AG04450 (cell line): Measurements from ENCODE around the gene TNFAIP8L1. TPM values are rescaled to one million over a fixed set of nuclear protein-coding genes. Genes with fewer than 3 reads are reported as not detected.

Experiments
- CTCF ChIA-PET: fragments of 300-600, 350-600 bp; formaldehyde crosslinking; extraction: SDS; loops from one replicate; lab custom pipeline; 2022; ENCODE audit warnings: antibody characterized with exemption, inconsistent platforms; lab: Charles Lee
- POLR2A ChIA-PET: fragments of 350-600 bp; formaldehyde crosslinking; extraction: SDS; loops from one replicate; lab custom pipeline; 2021; ENCODE audit warnings: antibody characterized with exemption, inconsistent platforms; lab: Yijun Ruan, JAX
- DNase-seq: peaks from one replicate; pipeline ENCODE4 v3.0.0-alpha.2; 2011; ENCODE audit warnings: low read depth, low spot score
- H3K27ac ChIP-seq: one replicate; pipeline ENCODE4 v1.5.1; 2012; ENCODE audit warnings: low read depth, low read length, control low read depth
- H3K27me3 ChIP-seq: one replicate; pipeline ENCODE4 v1.6.0; 2012; ENCODE audit warnings: low read length; ENCODE audit not compliant: control insufficient read depth, insufficient read depth
- H3K4me3 ChIP-seq: 2 replicates; pipeline ENCODE4 v1.5.1; 2011; ENCODE audit warnings: mild to moderate bottlenecking, low read depth, low read length, control low read depth
- H3K9me3 ChIP-seq: 2 replicates; pipeline ENCODE4 v1.5.1; 2012; ENCODE audit warnings: low read length; ENCODE audit not compliant: control insufficient read depth, insufficient read depth
- CTCF ChIP-seq: IDR thresholded peaks from 2 replicates; pipeline ENCODE4 v1.5.1; 2011; ENCODE audit warnings: low read depth, low read length, control low read depth, inconsistent platforms
- polyA plus RNA-seq: library from polyadenylated mRNA; depleted of rRNA; stranded (reverse); fragments of >200 nt; gene quantifications from 2 replicates; pipeline ENCODE4 v1.2.3, GENCODE V29; 2011

TNFAIP8L1 gene
- polyA plus RNA-seq, 1 experiment, result 4.1 TPM

GRCh38 chr19:4619668-4620294 lies 19.5 kb upstream of the TNFAIP8L1 start:
- H3K9me3 ChIP-seq, result no peaks in the 10 kb centered on the region; the same call in 1 of the 2 replicates
- DNase-seq, result no peak
- no peak for TF ChIP-seq CTCF
- H3K4me3 ChIP-seq, result no peak overlapping the region
- CTCF ChIA-PET, result interaction anchor here (2.0 kb wide), 1 partner anchor 14 kb away, joined by 15 read pairs; no protein-coding TSS in a partner anchor
- peaks cover 34% of the 10 kb centered on the region for H3K27me3 ChIP-seq
- no peak overlapping the region for H3K27ac ChIP-seq
- POLR2A ChIA-PET, result no interaction called here

GRCh38 chr19:4620675-4621074 lies 18.6 kb upstream of the TNFAIP8L1 start:
- ChIA-PET CTCF (interaction anchor here (0.6 to 2.0 kb wide), 2 partner anchors 13 to 171 kb away, joined by 5 to 15 read pairs; partner anchors contain the start of gene FEM1A), POLR2A (interaction anchor here (0.6 kb wide), 1 partner anchor 235 kb away, joined by 4 read pairs; no protein-coding TSS in a partner anchor)
- Histone ChIP-seq H3K27me3 (peaks cover 32% of the 10 kb centered on the region), H3K27ac (no peak overlapping the region), H3K9me3 (no peaks in the 10 kb centered on the region; the same call in 1 of the 2 replicates), H3K4me3 (no peak overlapping the region)
- DNase-seq, result no peak
- no peak for TF ChIP-seq CTCF

- TF ChIP-seq CTCF, result peak; percentile 27
- ChIA-PET POLR2A (interaction anchor here (0.8 kb wide), 1 partner anchor 12 kb away, joined by 4 read pairs; no protein-coding TSS in a partner anchor), CTCF (interaction anchor here (1.0 to 1.4 kb wide), 2 partner anchors 12 to 14 kb away, joined by 3 to 6 read pairs; no protein-coding TSS in a partner anchor)
- Histone ChIP-seq H3K9me3 (no peaks in the 10 kb centered on the region; the same call in 1 of the 2 replicates), H3K27ac (no peak overlapping the region), H3K4me3 (no peak overlapping the region), H3K27me3 (peaks cover 23% of the 10 kb centered on the region)
- DNase-seq, result no peak
Measured at GRCh38 chr19:4622695-4623421, 16.5 kb upstream of the TNFAIP8L1 start.

GRCh38 chr19:4624301-4624700 lies 15.0 kb upstream of the TNFAIP8L1 start:
- H3K27ac ChIP-seq, result no peak overlapping the region
- peaks cover 19% of the 10 kb centered on the region for H3K27me3 ChIP-seq
- ChIA-PET CTCF (interaction anchor here (0.6 to 1.0 kb wide), 2 partner anchors 9 kb away, joined by 3 read pairs; no protein-coding TSS in a partner anchor), POLR2A (interaction anchor here (0.7 kb wide), 1 partner anchor 8 kb away, joined by 4 read pairs; no protein-coding TSS in a partner anchor)
- no peaks in the 10 kb centered on the region; the same call in 1 of the 2 replicates for H3K9me3 ChIP-seq
- no peak overlapping the region for H3K4me3 ChIP-seq
- DNase-seq, result no peak
- no peak for TF ChIP-seq CTCF
